Activated CD8-positive, alpha-beta memory T cell treated with anti-CD3 and anti-CD28 coated beads for 48 hours (primary cell): ENCODE results near the gene PIK3CG.
A peak's percentile ranks its signal among the peaks of the same experiment; 100 is the strongest.
"Not testable (repeated sequence)": the region's sequence is repeated elsewhere in the genome, so short reads cannot be mapped to it uniquely, and the experiment has no call there.

Experiments
- DNase-seq, 3 experiments: peaks; one replicate each; pipeline ENCODE4 v3.0.0-alpha.2; 2020; ENCODE audit warnings: low read depth in 2 of 3, low spot score in 2 of 3

PIK3CG gene

DNA sequence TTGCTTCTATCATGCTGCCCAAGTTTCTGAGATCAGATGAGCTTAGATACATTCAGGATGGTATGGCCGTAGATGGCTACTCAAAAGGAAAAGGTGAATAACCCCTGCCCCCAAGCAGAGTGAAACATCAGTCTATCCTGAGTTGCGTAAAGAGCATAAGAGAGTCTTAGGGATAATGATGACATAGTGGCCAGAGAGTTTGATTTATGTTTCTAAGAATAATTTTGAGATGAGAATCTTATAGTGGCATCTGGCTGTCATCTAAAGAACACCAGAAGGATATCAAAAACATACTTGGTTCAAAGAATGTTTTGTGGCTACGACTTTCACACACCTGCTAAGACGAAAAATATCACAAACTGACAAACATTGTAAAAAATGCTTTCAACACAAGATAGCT, 20.6 kb downstream of the PIK3CG start:
- DNase-seq = no peak

GRCh38 chr7:106887421-106887820, 22.3 kb downstream of the PIK3CG start:
- DNase-seq = no peak

- DNase-seq = no peak
Measured at GRCh38 chr7:106888204-106888603, 23.1 kb downstream of the PIK3CG start.

DNA sequence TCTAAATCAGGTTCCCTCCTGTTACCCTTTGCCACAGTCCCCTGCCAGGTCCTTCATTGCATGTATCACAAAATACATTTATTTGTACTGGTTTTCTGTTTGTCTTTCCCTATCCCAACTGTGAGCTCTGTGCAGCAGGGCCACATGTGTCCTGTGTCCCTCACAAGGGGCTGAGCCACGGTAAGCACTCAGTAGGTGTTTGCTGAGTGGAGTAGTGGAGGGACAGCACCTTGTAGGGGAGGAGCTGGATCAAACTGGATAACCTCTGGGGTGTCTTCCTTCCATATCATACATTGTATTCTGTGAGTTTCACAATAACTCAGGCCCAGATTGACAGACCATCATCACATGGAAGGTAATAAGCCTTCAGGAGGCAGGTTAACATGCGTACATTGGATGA, 25.9 kb downstream of the PIK3CG start:
- no peak for DNase-seq

GRCh38 chr7:106891548-106892410, 26.7 kb downstream of the PIK3CG start:
- DNase-seq = no peak

DNA sequence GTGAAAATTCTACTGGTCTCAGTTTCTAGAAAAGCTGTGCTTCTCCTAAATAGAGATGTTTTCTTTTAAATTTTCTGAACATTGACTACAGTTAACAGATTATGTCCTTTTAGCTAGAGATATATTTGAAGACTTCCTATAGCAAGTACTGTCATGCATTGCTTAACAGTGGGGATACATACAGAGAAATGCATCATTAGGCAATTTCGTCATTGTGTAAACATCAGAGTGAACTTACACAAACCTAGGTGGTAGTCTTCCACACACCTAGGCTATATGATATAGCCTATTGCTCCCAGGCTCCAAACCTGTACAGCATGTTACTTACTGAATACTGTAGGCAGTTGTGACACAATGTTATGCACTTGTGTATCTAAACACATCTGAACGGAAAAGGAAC, 28.5 kb downstream of the PIK3CG start:
- no peak for DNase-seq

- DNase-seq = peak in 2 of 3 experiments; percentile 8 to 22
Measured at GRCh38 chr7:106895246-106895864, 30.3 kb downstream of the PIK3CG start.

GRCh38 chr7:106896231-106896630, 31.1 kb downstream of the PIK3CG start:
- no peak for DNase-seq

- not testable (repeated sequence) for DNase-seq
Measured at GRCh38 chr7:106897553-106897952, 32.5 kb downstream of the PIK3CG start.

- DNase-seq = not testable (repeated sequence)
Measured at GRCh38 chr7:106898967-106899366, 33.9 kb downstream of the PIK3CG start.

DNA sequence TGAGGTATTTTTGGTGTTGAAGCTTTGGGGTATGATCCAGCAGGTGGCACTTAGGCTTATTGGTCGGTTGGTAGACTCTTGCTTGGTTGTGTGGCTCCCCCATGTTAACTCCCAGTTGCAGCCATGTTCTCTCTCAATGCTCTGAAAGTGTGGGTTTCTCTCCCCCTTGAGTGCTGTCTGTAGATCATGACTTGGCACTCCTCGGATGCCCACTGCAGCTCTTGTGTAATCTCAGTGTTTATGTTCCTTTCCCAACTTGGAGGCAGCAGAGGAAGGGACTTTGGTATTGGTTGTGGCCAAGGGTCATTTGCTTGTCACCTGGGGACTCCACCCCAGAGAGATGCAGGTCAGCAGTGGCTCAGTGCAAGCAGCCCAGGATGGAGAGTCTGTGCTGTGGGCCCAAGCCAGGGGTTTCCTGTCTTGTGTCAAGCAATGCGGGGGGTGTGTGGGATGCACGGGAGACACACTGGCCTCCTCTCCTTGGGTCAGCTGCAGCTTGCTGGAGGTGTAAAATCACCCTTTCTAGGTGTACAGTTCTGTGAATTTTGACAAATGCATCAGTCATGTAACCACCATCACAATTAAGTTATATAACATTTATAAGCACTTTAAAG, 36.9 kb downstream of the PIK3CG start:
- DNase-seq = no peak

- DNase-seq = no peak
Measured at GRCh38 chr7:106905734-106906133, 40.7 kb downstream of the PIK3CG start.

DNA sequence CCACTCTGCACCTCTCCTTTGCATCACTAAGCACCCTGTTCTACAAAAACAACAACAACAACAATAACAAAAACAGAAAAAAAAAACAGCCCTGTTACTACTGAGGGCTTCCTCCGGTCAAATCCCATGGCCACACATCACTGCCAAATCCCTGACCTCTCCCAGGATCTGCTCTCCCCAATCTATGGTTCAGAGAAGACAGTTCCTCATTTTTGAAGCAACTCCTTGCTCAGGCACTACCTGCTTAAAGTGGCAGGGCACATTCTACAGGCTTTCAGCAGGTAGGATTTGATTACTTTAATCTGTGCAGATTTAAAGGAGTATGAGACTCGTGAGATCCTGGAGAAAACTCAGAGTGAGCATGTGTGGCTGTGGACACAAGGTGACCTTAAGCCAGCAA, 46.9 kb downstream of the PIK3CG start:
- no peak for DNase-seq

DNA sequence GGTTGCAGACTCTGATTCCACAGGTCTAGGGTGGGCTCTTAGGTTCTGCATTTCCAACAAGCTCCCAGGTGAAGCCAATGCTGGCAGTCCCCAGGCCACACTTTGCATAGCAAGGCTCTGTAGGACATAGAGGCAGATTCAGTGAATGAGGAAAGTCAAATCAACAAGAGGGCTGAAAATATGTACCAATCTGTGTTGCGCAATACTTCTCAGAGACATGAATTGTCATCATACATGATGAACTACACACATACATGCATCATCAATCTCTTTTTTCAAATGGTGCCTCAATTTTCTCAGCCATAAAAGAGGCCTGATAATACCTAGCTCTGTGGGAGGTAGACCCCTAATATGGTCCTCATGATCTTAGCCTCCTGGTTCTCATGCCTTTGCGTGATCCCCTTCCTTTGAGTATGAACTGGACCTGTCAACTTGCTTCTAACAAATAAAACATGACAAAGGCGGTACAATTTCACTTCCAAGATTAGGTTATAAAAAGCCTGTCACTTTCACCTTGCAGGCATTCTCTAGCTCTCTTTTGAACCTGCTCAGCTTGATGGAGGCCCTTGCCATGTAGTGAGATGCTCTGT, 49.0 kb downstream of the PIK3CG start:
- no peak for DNase-seq

- DNase-seq = no peak
Measured at GRCh38 chr7:106915407-106915806, 50.3 kb downstream of the PIK3CG start.

DNA sequence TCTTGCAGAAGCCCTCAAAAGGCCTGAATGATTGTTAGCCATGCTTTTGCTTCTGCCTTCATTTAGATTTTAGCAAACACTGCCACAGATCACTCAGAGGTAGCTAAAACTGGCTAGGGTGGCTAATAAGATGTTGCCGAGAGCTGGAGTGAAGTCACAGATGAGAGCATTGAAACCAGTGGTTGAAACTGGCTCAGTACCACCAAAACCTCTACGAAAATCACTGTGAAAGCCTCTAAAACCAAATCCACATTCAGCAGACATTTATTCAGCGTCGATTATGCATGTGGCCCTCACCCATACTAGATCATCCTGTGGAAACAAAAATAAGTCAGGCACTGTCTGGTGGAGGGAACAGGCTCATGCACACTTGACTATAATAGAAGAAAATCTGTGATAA, 50.8 kb downstream of the PIK3CG start:
- DNase-seq = no peak

- DNase-seq = no peak
Measured at GRCh38 chr7:106916679-106917078, 51.6 kb downstream of the PIK3CG start.

DNA sequence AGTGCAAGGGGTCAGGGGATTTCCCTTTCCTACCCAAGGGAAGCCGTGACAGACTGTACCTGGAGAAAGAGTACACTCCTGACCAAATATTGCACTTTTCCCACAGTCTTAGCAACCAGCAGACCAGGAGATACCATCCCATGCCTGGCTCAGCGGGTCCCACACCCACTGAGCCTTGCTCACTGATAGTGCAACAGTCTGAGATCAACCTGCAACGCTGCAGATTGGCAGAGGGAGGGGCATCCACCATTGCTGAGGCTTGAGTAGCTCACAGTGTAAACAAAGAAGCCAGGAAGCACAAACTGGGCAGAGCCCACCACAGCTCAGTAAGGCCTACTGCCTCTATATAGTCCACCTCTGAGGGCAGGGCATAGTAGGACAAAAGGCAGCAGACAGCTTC, 53.9 kb downstream of the PIK3CG start:
- no peak for DNase-seq

- not testable (repeated sequence) for DNase-seq
Measured at GRCh38 chr7:106924468-106924867, 59.4 kb downstream of the PIK3CG start.

DNA sequence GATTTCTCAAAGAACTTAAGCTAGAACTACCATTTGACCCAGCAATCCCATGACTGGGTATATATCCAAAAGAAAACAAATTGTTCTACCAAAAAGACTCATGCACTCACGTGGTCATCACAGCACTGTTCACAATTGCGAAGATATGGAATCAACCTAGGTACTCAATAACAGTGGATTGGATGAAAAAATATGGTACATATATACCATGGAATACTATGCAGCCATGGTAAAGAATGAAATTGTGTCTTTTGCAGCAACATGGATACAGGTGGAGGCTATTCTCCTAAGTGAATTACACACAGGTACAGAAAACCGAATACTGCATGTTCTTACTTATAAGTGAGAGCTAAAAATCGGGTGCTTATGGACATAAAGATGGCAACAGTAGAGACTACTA, 61.8 kb downstream of the PIK3CG start:
- no peak for DNase-seq

DNA sequence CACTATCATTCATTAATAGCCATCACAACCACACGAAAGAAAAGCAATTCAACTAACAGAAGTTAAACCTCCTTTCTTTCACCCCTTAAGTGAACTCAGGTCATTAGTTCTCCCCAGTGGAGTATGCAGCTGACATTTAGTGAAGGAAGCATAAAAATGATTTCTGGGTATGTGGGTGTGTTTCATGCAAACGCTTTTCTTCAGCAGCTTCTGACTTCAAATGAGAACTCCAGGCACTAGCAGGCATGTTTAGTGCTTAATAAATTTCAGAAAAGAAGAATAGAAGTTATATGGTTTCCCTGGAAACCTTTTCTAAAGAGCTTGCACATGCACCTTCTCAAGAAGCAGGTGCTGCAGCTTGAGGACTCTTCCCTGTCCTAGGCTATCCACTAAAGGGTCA, 62.5 kb downstream of the PIK3CG start:
- no peak for DNase-seq

DNA sequence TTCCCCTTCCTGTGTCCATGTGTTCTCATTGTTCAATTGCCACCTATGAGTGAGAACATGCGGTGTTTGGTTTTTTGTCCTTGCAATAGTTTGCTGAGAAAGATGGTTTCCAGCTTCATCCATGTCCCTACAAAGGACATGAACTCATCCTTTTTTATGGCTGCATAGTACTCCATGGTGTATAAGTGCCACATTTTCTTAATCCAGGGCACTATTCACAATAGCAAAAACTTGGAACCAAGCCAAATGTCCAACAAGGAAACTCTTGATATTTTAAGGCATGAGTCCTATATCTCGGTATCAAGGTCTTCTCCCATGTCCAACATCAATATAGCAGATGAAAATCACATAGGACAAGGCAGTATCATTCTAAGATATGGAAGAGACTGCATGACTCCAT, 64.5 kb downstream of the PIK3CG start:
- DNase-seq = not testable (repeated sequence)
